KMS-11 (cell line): Measurements from ENCODE around the gene PCLO.

Experiments used
- H2AFZ ChIP-seq: fragments of 200-600 bp; sonication (generic); 2 replicates; pipeline ENCODE4 v1.6.1; 2016; ENCODE audit warnings: antibody characterized with exemption, mixed run types, low read depth
- H3K27ac ChIP-seq: fragments of 200-600 bp; sonication (generic); 2 replicates; pipeline ENCODE4 v1.6.1; 2016; ENCODE audit warnings: mild to moderate bottlenecking, mixed run types
- H3K27me3 ChIP-seq: fragments of 200-600 bp; sonication (generic); 2 replicates; pipeline ENCODE4 v1.6.1; 2017; ENCODE audit warnings: mild to moderate bottlenecking, low read depth, mixed run types, moderate library complexity; ENCODE audit not compliant: insufficient read depth
- H3K36me3 ChIP-seq: fragments of 200-600 bp; sonication (generic); 2 replicates; pipeline ENCODE4 v1.6.1; 2017; ENCODE audit warnings: mild to moderate bottlenecking, mixed run types; ENCODE audit not compliant: insufficient read depth
- H3K4me1 ChIP-seq: fragments of 200-600 bp; sonication (generic); 2 replicates; pipeline ENCODE4 v1.6.1; 2016; ENCODE audit warnings: mild to moderate bottlenecking, low read depth, mixed run types; ENCODE audit not compliant: poor library complexity, severe bottlenecking
- H3K4me2 ChIP-seq: fragments of 200-600 bp; sonication (generic); 2 replicates; pipeline ENCODE4 v1.7.0; 2016; ENCODE audit warnings: mild to moderate bottlenecking, mixed run types
- H3K4me3 ChIP-seq: fragments of 200-600 bp; sonication (generic); IDR thresholded peaks from 2 replicates; pipeline ENCODE4 v1.6.1; 2017; ENCODE audit warnings: low read depth, low read length, mixed read lengths; ENCODE audit not compliant: insufficient read depth
- H3K79me2 ChIP-seq: fragments of 200-600 bp; sonication (generic); 2 replicates; pipeline ENCODE4 v1.6.1; 2016; ENCODE audit warnings: low read depth, mixed run types; ENCODE audit not compliant: insufficient read depth
- H3K9ac ChIP-seq: fragments of 200-600 bp; sonication (generic); 2 replicates; pipeline ENCODE4 v1.6.1; 2016; ENCODE audit warnings: mild to moderate bottlenecking, mixed run types
- H4K20me1 ChIP-seq: fragments of 200-600 bp; sonication (generic); 2 replicates; pipeline ENCODE4 v1.6.1; 2016; ENCODE audit warnings: mild to moderate bottlenecking, mixed run types; ENCODE audit not compliant: insufficient read depth
- CTCF ChIP-seq: fragments of 200-600 bp; sonication (generic); conservative IDR thresholded peaks from 2 replicates; pipeline ENCODE4 v1.6.1; 2017; ENCODE audit warnings: low read depth, mild to moderate bottlenecking, antibody characterized with exemption, low read length, moderate library complexity, mixed read lengths

PCLO gene

GRCh38 chr7:82803411-82803810 lies 359.3 kb downstream of the PCLO start:
- Histone ChIP-seq H3K4me1 (no peaks in the 10 kb centered on the region), H3K4me2 (no peak overlapping the region), H3K27me3 (no peaks in the 10 kb centered on the region), H3K79me2 (no peaks in the 10 kb centered on the region), H3K9ac (no peak overlapping the region), H3K27ac (no peak overlapping the region), H3K4me3 (no peak overlapping the region), H4K20me1 (no peaks in the 10 kb centered on the region), H3K36me3 (no peaks in the 10 kb centered on the region), H2AFZ (no peak overlapping the region)
- no peak for TF ChIP-seq CTCF

GRCh38 chr7:82789883-82790609 lies 372.6 kb downstream of the PCLO start:
- Histone ChIP-seq H3K4me1 (no peaks in the 10 kb centered on the region), H3K36me3 (no peaks in the 10 kb centered on the region), H3K27me3 (no peaks in the 10 kb centered on the region), H3K79me2 (no peaks in the 10 kb centered on the region), H4K20me1 (no peaks in the 10 kb centered on the region), H3K27ac (no peak overlapping the region), H3K9ac (no peak overlapping the region), H2AFZ (no peak overlapping the region), H3K4me3 (no peak overlapping the region), H3K4me2 (no peak overlapping the region)
- TF ChIP-seq CTCF, result no peak

- no peak overlapping the region for H3K4me3 ChIP-seq
- no peak overlapping the region for H2AFZ ChIP-seq
- no peak overlapping the region for H3K9ac ChIP-seq
- H3K4me1 ChIP-seq, result no peaks in the 10 kb centered on the region
- no peak for TF ChIP-seq CTCF
- no peaks in the 10 kb centered on the region for H3K27me3 ChIP-seq
- no peaks in the 10 kb centered on the region for H4K20me1 ChIP-seq
- no peaks in the 10 kb centered on the region for H3K79me2 ChIP-seq
- no peak overlapping the region for H3K27ac ChIP-seq
- H3K4me2 ChIP-seq, result no peak overlapping the region
- H3K36me3 ChIP-seq, result no peaks in the 10 kb centered on the region
These were observed 384.7 kb downstream of the PCLO start for GRCh38 chr7:82778021-82778420.

- Histone ChIP-seq H3K79me2 (no peaks in the 10 kb centered on the region), H4K20me1 (no peaks in the 10 kb centered on the region), H3K27me3 (no peaks in the 10 kb centered on the region), H3K4me2 (no peak overlapping the region), H3K4me3 (no peak overlapping the region), H3K9ac (no peak overlapping the region), H2AFZ (no peak overlapping the region), H3K4me1 (no peaks in the 10 kb centered on the region), H3K27ac (no peak overlapping the region), H3K36me3 (no peaks in the 10 kb centered on the region)
- no peak for TF ChIP-seq CTCF
These were observed 399.8 kb downstream of the PCLO start for GRCh38 chr7:82762880-82763279.
